ENCODE results near the gene STAG1.
"Not testable (repeated sequence)": the region's sequence is repeated elsewhere in the genome, so short reads cannot be mapped to it uniquely, and the experiment has no call there.

Gene STAG1

GRCh38 chr3:136584728-136585127 lies 167.4 kb downstream of the STAG1 start:
- DNase-seq (ENCODE audit: insufficient read length, low spot score), result no peak

GRCh38 chr3:136583823-136584222 lies 168.4 kb downstream of the STAG1 start:
- no peak for FAIRE-seq
- no peak for DNase-seq (ENCODE audit: insufficient read length, low spot score)
- no peak for TF ChIP-seq PAX5 (IDR thresholded peaks at IDR 0.05; ENCODE audit: insufficient read depth, low read length, severe bottlenecking)
- no peak for TF ChIP-seq TAF1 (IDR thresholded peaks at IDR 0.05; ENCODE audit: low read depth, low read length)
- no peak for TF ChIP-seq SPI1 (IDR thresholded peaks at IDR 0.05; ENCODE audit: low read depth, low read length)
- no peak for TF ChIP-seq POLR2AphosphoS5 (IDR thresholded peaks at IDR 0.05; ENCODE audit: low read depth, low read length)
- no peak for TF ChIP-seq POU2F2 (IDR thresholded peaks at IDR 0.05; ENCODE audit: low read depth, low read length)
- TF ChIP-seq POLR2A (IDR thresholded peaks at IDR 0.05; ENCODE audit: low read depth, low read length), result no peak

More at GRCh38 chr3:136584728-136585127, 167.4 kb downstream of the STAG1 start:
- FAIRE-seq, result no peak
- no peak for TF ChIP-seq POU2F2 (IDR thresholded peaks at IDR 0.05; ENCODE audit: low read depth, low read length)
- no peak for TF ChIP-seq PAX5 (IDR thresholded peaks at IDR 0.05; ENCODE audit: insufficient read depth, low read length, severe bottlenecking)
- TF ChIP-seq SPI1 (IDR thresholded peaks at IDR 0.05; ENCODE audit: low read depth, low read length), result no peak
- no peak for TF ChIP-seq TAF1 (IDR thresholded peaks at IDR 0.05; ENCODE audit: low read depth, low read length)
- TF ChIP-seq POLR2AphosphoS5 (IDR thresholded peaks at IDR 0.05; ENCODE audit: low read depth, low read length), result no peak
- TF ChIP-seq POLR2A (IDR thresholded peaks at IDR 0.05; ENCODE audit: low read depth, low read length), result no peak

GRCh38 chr3:136577791-136578190 lies 174.4 kb downstream of the STAG1 start:
- DNase-seq (ENCODE audit: insufficient read length, low spot score) (no peak), FAIRE-seq (no peak)
- no peak for TF ChIP-seq POLR2A (IDR thresholded peaks at IDR 0.05; ENCODE audit: low read depth, low read length)
- no peak for TF ChIP-seq SPI1 (IDR thresholded peaks at IDR 0.05; ENCODE audit: low read depth, low read length)
- TF ChIP-seq PAX5 (IDR thresholded peaks at IDR 0.05; ENCODE audit: insufficient read depth, low read length, severe bottlenecking), result no peak
- TF ChIP-seq POU2F2 (IDR thresholded peaks at IDR 0.05; ENCODE audit: low read depth, low read length), result no peak
- TF ChIP-seq TAF1 (IDR thresholded peaks at IDR 0.05; ENCODE audit: low read depth, low read length), result no peak
- no peak for TF ChIP-seq POLR2AphosphoS5 (IDR thresholded peaks at IDR 0.05; ENCODE audit: low read depth, low read length)

GRCh38 chr3:136576279-136577009 lies 175.7 kb downstream of the STAG1 start:
- DNase-seq (ENCODE audit: insufficient read length, low spot score) (no peak), FAIRE-seq (no peak)
- TF ChIP-seq SPI1 (IDR thresholded peaks at IDR 0.05; ENCODE audit: low read depth, low read length), result no peak
- TF ChIP-seq POLR2A (IDR thresholded peaks at IDR 0.05; ENCODE audit: low read depth, low read length), result no peak
- no peak for TF ChIP-seq TAF1 (IDR thresholded peaks at IDR 0.05; ENCODE audit: low read depth, low read length)
- TF ChIP-seq POLR2AphosphoS5 (IDR thresholded peaks at IDR 0.05; ENCODE audit: low read depth, low read length), result no peak
- no peak for TF ChIP-seq POU2F2 (IDR thresholded peaks at IDR 0.05; ENCODE audit: low read depth, low read length)
- TF ChIP-seq PAX5 (IDR thresholded peaks at IDR 0.05; ENCODE audit: insufficient read depth, low read length, severe bottlenecking), result no peak

- FAIRE-seq, result no peak
- no peak for DNase-seq (ENCODE audit: insufficient read length, low spot score)
- TF ChIP-seq PAX5 (IDR thresholded peaks at IDR 0.05; ENCODE audit: insufficient read depth, low read length, severe bottlenecking) (no peak), POLR2A (IDR thresholded peaks at IDR 0.05; ENCODE audit: low read depth, low read length) (no peak), SPI1 (IDR thresholded peaks at IDR 0.05; ENCODE audit: low read depth, low read length) (no peak), TAF1 (IDR thresholded peaks at IDR 0.05; ENCODE audit: low read depth, low read length) (no peak)
Measured at GRCh38 chr3:136567599-136568188, 184.5 kb downstream of the STAG1 start.

GRCh38 chr3:136564962-136565361 lies 187.2 kb downstream of the STAG1 start:
- FAIRE-seq; DNase-seq (ENCODE audit: insufficient read length, low spot score): not testable (repeated sequence)

- TF ChIP-seq POLR2AphosphoS5 (IDR thresholded peaks at IDR 0.05; ENCODE audit: low read depth, low read length), result no peak
- no peak for TF ChIP-seq POU2F2 (IDR thresholded peaks at IDR 0.05; ENCODE audit: low read depth, low read length)
- TF ChIP-seq PAX5 (IDR thresholded peaks at IDR 0.05; ENCODE audit: insufficient read depth, low read length, severe bottlenecking), result no peak
- no peak for TF ChIP-seq SPI1 (IDR thresholded peaks at IDR 0.05; ENCODE audit: low read depth, low read length)
- TF ChIP-seq POLR2A (IDR thresholded peaks at IDR 0.05; ENCODE audit: low read depth, low read length), result no peak
- TF ChIP-seq TAF1 (IDR thresholded peaks at IDR 0.05; ENCODE audit: low read depth, low read length), result no peak
- FAIRE-seq (no peak), DNase-seq (ENCODE audit: insufficient read length, low spot score) (no peak)
Measured at GRCh38 chr3:136562026-136562425, 190.2 kb downstream of the STAG1 start.

- no peak for TF ChIP-seq POLR2AphosphoS5 (IDR thresholded peaks at IDR 0.05; ENCODE audit: low read depth, low read length)
- TF ChIP-seq POLR2A (IDR thresholded peaks at IDR 0.05; ENCODE audit: low read depth, low read length), result no peak
- TF ChIP-seq TAF1 (IDR thresholded peaks at IDR 0.05; ENCODE audit: low read depth, low read length), result no peak
- no peak for TF ChIP-seq SPI1 (IDR thresholded peaks at IDR 0.05; ENCODE audit: low read depth, low read length)
- no peak for TF ChIP-seq PAX5 (IDR thresholded peaks at IDR 0.05; ENCODE audit: insufficient read depth, low read length, severe bottlenecking)
- TF ChIP-seq POU2F2 (IDR thresholded peaks at IDR 0.05; ENCODE audit: low read depth, low read length), result no peak
- no peak for FAIRE-seq
- no peak for DNase-seq (ENCODE audit: insufficient read length, low spot score)
Measured at GRCh38 chr3:136559896-136560295, 192.3 kb downstream of the STAG1 start.

GRCh38 chr3:136549461-136549860 lies 202.7 kb downstream of the STAG1 start:
- FAIRE-seq; DNase-seq (ENCODE audit: insufficient read length, low spot score): not testable (repeated sequence)

GRCh38 chr3:136547293-136547692 lies 204.9 kb downstream of the STAG1 start:
- DNase-seq (ENCODE audit: insufficient read length, low spot score) (no peak), FAIRE-seq (peak; percentile 71)
- TF ChIP-seq POLR2AphosphoS5 (IDR thresholded peaks at IDR 0.05; ENCODE audit: low read depth, low read length) (no peak), SPI1 (IDR thresholded peaks at IDR 0.05; ENCODE audit: low read depth, low read length) (peak; percentile 64)

All from GM12891 (cell line).